K562 (cell line): ENCODE measurements around the gene ANKRD1. TPM values are rescaled to one million over a fixed set of nuclear protein-coding genes. Genes with fewer than 3 reads are reported as not detected.

Source experiments
- ATF7 ChIP-seq: fragments of 450-650 bp; IDR thresholded peaks from 2 replicates; pipeline ENCODE4 v1.7.1; 2014; ENCODE audit warnings: mild to moderate bottlenecking, moderate library complexity
- EHMT2 ChIP-seq: fragments of 450-650 bp; IDR thresholded peaks from 2 replicates; pipeline ENCODE4 v1.6.1; 2018; ENCODE audit warnings: antibody characterized with exemption
- HBP1 ChIP-seq: fragments of 450-650 bp; formaldehyde crosslinking; IDR thresholded peaks from 2 replicates; pipeline ENCODE4 v1.4.0; 2022; ENCODE audit warnings: missing genetic modification characterization
- HDAC6 ChIP-seq: IDR thresholded peaks from 2 replicates; pipeline ENCODE4 v1.6.1; 2012; ENCODE audit warnings: low read depth, mild to moderate bottlenecking, control low read depth, inconsistent platforms, low read length, moderate library complexity
- KDM4B ChIP-seq, 2 experiments: fragments of 450-650 bp in 1 of 2; sonication (generic) in 1 of 2; IDR thresholded peaks; 2 replicates each; pipeline ENCODE4 v1.6.1; 2016 to 2017; ENCODE audit warnings: borderline replicate concordance in 2 of 2, antibody characterized with exemption in 1 of 2, low read depth in 1 of 2, mild to moderate bottlenecking in 1 of 2
- MTA2 ChIP-seq: fragments of 450-650 bp; IDR thresholded peaks from 2 replicates; pipeline ENCODE4 v1.6.1; 2016; ENCODE audit warnings: low read depth
- NCOR1 ChIP-seq: fragments of 450-650 bp; IDR thresholded peaks from 2 replicates; pipeline ENCODE4 v1.6.1; 2016; ENCODE audit warnings: mild to moderate bottlenecking, moderate library complexity
- NR4A1 ChIP-seq, 2 experiments: fragments of 250-450 bp in 1 of 2; fragments of 450-650 bp in 1 of 2; sonication (Bioruptor Pico) in 1 of 2; IDR thresholded peaks; 2 replicates each; pipeline versions ENCODE4 v1.4.0 to v1.6.1; 2016 to 2020; ENCODE audit warnings: mild to moderate bottlenecking in 2 of 2, missing compliant biosample characterization in 1 of 2, missing genetic modification characterization in 1 of 2, moderate library complexity in 1 of 2
- POLR2G ChIP-seq: fragments of 200-400 bp; formaldehyde crosslinking; IDR thresholded peaks from 2 replicates; pipeline ENCODE4 v1.6.1; 2017; ENCODE audit warnings: low read depth, mild to moderate bottlenecking, antibody characterized with exemption, low read length, moderate library complexity
- RAD51 ChIP-seq: fragments of 450-650 bp; IDR thresholded peaks from 2 replicates; pipeline ENCODE4 v1.7.1; 2016; ENCODE audit warnings: low read depth, mild to moderate bottlenecking, borderline replicate concordance
- REST ChIP-seq, 2 experiments: fragments of 450-650 bp; formaldehyde crosslinking in 1 of 2; IDR thresholded peaks; 2 replicates each; pipeline versions ENCODE4 v1.4.0 to v1.6.1; 2014 to 2020; ENCODE audit warnings: mild to moderate bottlenecking in 2 of 2, borderline replicate concordance in 1 of 2, low read depth in 1 of 2
- ZNF124 ChIP-seq: sonication (generic); formaldehyde crosslinking; IDR thresholded peaks from 2 replicates; pipeline ENCODE4 v1.8.1; 2022; ENCODE audit warnings: missing genetic modification reagents
- ZNF232 ChIP-seq: sonication (generic); formaldehyde crosslinking; IDR thresholded peaks from 2 replicates; pipeline ENCODE4 v1.8.0; 2022; ENCODE audit warnings: mild to moderate bottlenecking, missing genetic modification reagents
- ZNF584 ChIP-seq: fragments of 200-800 bp; sonication (Bioruptor generic); IDR thresholded peaks from 2 replicates; pipeline ENCODE4 v1.6.1; 2016; ENCODE audit warnings: low read depth, mild to moderate bottlenecking, missing genetic modification characterization, missing compliant biosample characterization
- ZNF644 ChIP-seq: fragments of 200-800 bp; sonication (Bioruptor generic); IDR thresholded peaks from 2 replicates; pipeline ENCODE4 v1.6.1; 2016; ENCODE audit warnings: low read depth, missing genetic modification characterization, missing compliant biosample characterization
- ZNF740 ChIP-seq, 3 experiments: fragments of 200-800 bp in 1 of 3; sonication (Bioruptor generic) in 1 of 3; sonication (generic) in 1 of 3; formaldehyde crosslinking in 1 of 3; IDR thresholded peaks; 2 replicates each; pipeline versions ENCODE4 v1.6.1 to v1.8.0; 2016 to 2022; ENCODE audit warnings: mild to moderate bottlenecking in 2 of 3, missing compliant biosample characterization in 2 of 3, missing genetic modification characterization in 2 of 3, missing genetic modification reagents in 1 of 3
- polyA plus RNA-seq, 8 experiments: library from polyadenylated mRNA; depleted of rRNA in 4 of 8; stranded (reverse) in 5 of 8; unstranded in 3 of 8; fragments of >200 nt; fragmentation: Nextera tagmentation in 2 of 8; fragmentation: Illumina TruSeq in 1 of 8; extraction: Ambion mirVana in 2 of 8; extraction: Trizol in 1 of 8; gene quantifications; 2 replicates each; pipeline versions ENCODE4 v1.2.1 to v1.2.3, GENCODE V29; 2011 to 2014; ENCODE audit warnings: inconsistent platforms in 1 of 8, missing spikeins in 1 of 8
- total RNA-seq, 7 experiments: library from RNA; depleted of rRNA in 6 of 7; stranded (reverse); fragments of >200 nt in 6 of 7; fragmentation: Illumina TruSeq in 2 of 7; extraction: Trizol in 2 of 7; gene quantifications; 2 replicates each; pipeline versions ENCODE4 v1.2.1 to v1.2.3, GENCODE V29; 2011 to 2021; ENCODE audit warnings: low replicate concordance in 1 of 7

The ANKRD1 gene
- total and polyA plus RNA-seq, 9 of the 15 experiments (the other 6 are each of a cell fraction or from before 2014, with no cell fraction given): not detected

- TF ChIP-seq HBP1 (CRISPR knock-in tag) (no peak), ZNF232 (CRISPR knock-in tag) (no peak), RAD51 (no peak), MTA2 (no peak), ZNF644 (tag) (no peak), REST (IDR thresholded peaks at IDR 0.05; ENCODE audit: borderline replicate concordance) (no peak), REST (CRISPR knock-in tag; IDR thresholded peaks at IDR 0.05; ENCODE audit: low read depth) (no peak), ZNF740 (CRISPR knock-in tag; IDR thresholded peaks at IDR 0.05) (no peak), ZNF740 (tag; IDR thresholded peaks at IDR 0.05) (no peak), ZNF124 (CRISPR knock-in tag) (no peak), ZNF584 (CRISPR knock-in tag) (no peak), NR4A1 (CRISPR knock-in tag; IDR thresholded peaks at IDR 0.05) (no peak), NR4A1 (tag; IDR thresholded peaks at IDR 0.05) (no peak), ATF7 (no peak), POLR2G (peak; percentile 83), HDAC6 (no peak), NCOR1 (no peak), EHMT2 (no peak; the same call in 1 of the 2 replicates), KDM4B (IDR thresholded peaks at IDR 0.05; ENCODE audit: borderline replicate concordance in 2 of 2, low read depth in 1 of 2) (no peak)
These were observed 48.9 kb downstream of the ANKRD1 start, which contains the start of gene RPP30 (continued) for GRCh38 chr10:90871766-90872647.
